Activated CD4-positive, alpha-beta T cell treated with anti-CD3 and anti-CD28 coated beads, Interleukin-2, amount 50 U/mL, for 1 hour (primary cell): ENCODE results near the gene FAM107A.

Experiments used
- DNase-seq: peaks from one replicate; pipeline ENCODE4 v3.0.0-alpha.2; 2020

Gene FAM107A

GRCh38 chr3:58577269-58577821 lies at the start of gene FAM107A:
TSS of gene FAM107A (minus strand) at chr3:58577391. CDS start at chr3:58569860, 7,531 bp downstream.
- DNase-seq, result no peak

GRCh38 chr3:58625196-58625824 lies 48.1 kb upstream of the FAM107A start:
- no peak for DNase-seq

GRCh38 chr3:58624550-58624949 lies 47.4 kb upstream of the FAM107A start:
- DNase-seq, result no peak

GRCh38 chr3:58623961-58624360 lies 46.8 kb upstream of the FAM107A start:
- DNase-seq, result no peak

GRCh38 chr3:58623478-58623877 lies 46.3 kb upstream of the FAM107A start:
- DNase-seq, result no peak

GRCh38 chr3:58622892-58623291 lies 45.7 kb upstream of the FAM107A start:
- DNase-seq, result no peak

GRCh38 chr3:58622436-58622835 lies 45.2 kb upstream of the FAM107A start:
- DNase-seq, result no peak

- DNase-seq, result no peak
These were observed 44.1 kb upstream of the FAM107A start for GRCh38 chr3:58621086-58621830.

- DNase-seq, result no peak
These were observed 43.2 kb upstream of the FAM107A start for GRCh38 chr3:58620421-58620820.

- DNase-seq, result no peak
These were observed 40.2 kb upstream of the FAM107A start for GRCh38 chr3:58617338-58617761.

GRCh38 chr3:58613236-58614132 lies 36.3 kb upstream of the FAM107A start:
- no peak for DNase-seq

GRCh38 chr3:58612830-58613229 lies 35.6 kb upstream of the FAM107A start:
- DNase-seq, result no peak

- DNase-seq, result no peak
These were observed 32.8 kb upstream of the FAM107A start for GRCh38 chr3:58609990-58610389.

- DNase-seq, result no peak
These were observed 31.5 kb upstream of the FAM107A start for GRCh38 chr3:58608648-58609047.

- DNase-seq, result no peak
These were observed 30.6 kb upstream of the FAM107A start for GRCh38 chr3:58607816-58608215.

- DNase-seq, result no peak
These were observed 29.5 kb upstream of the FAM107A start for GRCh38 chr3:58606693-58607092.

GRCh38 chr3:58604031-58604430 lies 26.8 kb upstream of the FAM107A start:
- DNase-seq, result no peak

- no peak for DNase-seq
These were observed 26.4 kb upstream of the FAM107A start for GRCh38 chr3:58603606-58604005.

GRCh38 chr3:58597770-58598310 lies 20.6 kb upstream of the FAM107A start:
- no peak for DNase-seq

- DNase-seq, result no peak
These were observed 19.8 kb upstream of the FAM107A start for GRCh38 chr3:58596834-58597518.

- no peak for DNase-seq
These were observed 16.9 kb upstream of the FAM107A start for GRCh38 chr3:58594117-58594516.
